ENCODE measurements around the gene SLC44A2.

Gene SLC44A2

DNA sequence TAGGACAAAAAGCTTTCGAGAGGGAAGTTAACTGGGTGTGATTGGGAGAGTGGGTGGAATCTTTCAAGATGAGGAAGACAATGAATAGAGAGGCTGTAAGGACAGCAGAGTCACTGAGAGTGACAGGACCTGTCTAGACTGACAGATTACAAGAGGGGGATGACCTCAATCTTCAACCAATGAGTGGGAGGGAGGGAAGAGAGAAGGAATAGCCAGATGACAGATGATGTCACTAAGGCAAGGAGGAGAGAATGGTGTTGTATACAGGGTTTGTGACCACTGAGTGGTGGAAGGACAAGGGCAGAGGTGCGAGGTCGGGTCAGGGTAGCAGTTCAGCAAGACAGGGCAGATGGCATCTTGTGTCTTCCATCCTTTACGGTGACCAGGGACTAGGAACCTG lies 23.0 kb downstream of the SLC44A2 start:
- DNase-seq (ENCODE audit: low spot score) = no peak
- TF ChIP-seq, protein P1, sequence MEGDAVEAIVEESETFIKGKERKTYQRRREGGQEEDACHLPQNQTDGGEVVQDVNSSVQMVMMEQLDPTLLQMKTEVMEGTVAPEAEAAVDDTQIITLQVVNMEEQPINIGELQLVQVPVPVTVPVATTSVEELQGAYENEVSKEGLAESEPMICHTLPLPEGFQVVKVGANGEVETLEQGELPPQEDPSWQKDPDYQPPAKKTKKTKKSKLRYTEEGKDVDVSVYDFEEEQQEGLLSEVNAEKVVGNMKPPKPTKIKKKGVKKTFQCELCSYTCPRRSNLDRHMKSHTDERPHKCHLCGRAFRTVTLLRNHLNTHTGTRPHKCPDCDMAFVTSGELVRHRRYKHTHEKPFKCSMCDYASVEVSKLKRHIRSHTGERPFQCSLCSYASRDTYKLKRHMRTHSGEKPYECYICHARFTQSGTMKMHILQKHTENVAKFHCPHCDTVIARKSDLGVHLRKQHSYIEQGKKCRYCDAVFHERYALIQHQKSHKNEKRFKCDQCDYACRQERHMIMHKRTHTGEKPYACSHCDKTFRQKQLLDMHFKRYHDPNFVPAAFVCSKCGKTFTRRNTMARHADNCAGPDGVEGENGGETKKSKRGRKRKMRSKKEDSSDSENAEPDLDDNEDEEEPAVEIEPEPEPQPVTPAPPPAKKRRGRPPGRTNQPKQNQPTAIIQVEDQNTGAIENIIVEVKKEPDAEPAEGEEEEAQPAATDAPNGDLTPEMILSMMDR (IDR thresholded peaks at IDR 0.05; ENCODE audit: extremely low read depth, missing control alignments) = no peak

DNA sequence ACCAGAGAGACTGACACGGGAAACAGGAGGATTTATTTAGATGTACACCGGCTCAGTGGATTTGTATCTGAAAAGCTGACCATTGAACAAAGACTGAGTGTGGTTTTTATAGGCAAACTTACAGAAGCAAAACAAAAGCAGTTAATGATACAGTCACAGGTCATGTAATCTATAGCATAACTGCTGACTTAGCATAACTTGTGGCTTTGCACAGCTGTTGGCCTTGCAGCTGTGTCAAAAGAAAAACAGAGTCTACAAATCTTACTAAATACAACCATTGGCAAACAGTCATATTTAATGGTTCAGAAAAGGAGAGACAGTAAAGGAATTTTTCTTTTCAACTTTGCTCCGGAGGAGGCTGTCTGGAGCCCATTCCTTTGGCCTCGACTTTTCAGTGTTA lies 26.5 kb downstream of the SLC44A2 start:
- DNase-seq (ENCODE audit: low spot score) = no peak
- TF ChIP-seq, protein P1 (IDR thresholded peaks at IDR 0.05; ENCODE audit: extremely low read depth, missing control alignments) = no peak

DNA sequence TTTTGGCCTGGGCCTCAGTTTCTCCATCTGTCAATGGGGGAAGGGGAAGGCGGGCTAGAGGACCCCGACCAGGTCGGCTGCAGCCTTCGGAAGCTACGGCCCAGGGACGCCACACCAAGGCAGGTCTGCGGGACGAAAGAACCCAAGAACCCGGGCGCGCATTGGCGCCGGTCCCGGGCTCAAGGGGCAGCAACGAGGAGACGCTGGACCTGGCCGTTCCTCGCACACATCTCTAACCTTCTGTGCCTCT lies 28.1 kb downstream of the SLC44A2 start:
- TF ChIP-seq, protein P1 (IDR thresholded peaks at IDR 0.05; ENCODE audit: extremely low read depth, missing control alignments) = no peak
- DNase-seq (ENCODE audit: low spot score) = no peak

DNA sequence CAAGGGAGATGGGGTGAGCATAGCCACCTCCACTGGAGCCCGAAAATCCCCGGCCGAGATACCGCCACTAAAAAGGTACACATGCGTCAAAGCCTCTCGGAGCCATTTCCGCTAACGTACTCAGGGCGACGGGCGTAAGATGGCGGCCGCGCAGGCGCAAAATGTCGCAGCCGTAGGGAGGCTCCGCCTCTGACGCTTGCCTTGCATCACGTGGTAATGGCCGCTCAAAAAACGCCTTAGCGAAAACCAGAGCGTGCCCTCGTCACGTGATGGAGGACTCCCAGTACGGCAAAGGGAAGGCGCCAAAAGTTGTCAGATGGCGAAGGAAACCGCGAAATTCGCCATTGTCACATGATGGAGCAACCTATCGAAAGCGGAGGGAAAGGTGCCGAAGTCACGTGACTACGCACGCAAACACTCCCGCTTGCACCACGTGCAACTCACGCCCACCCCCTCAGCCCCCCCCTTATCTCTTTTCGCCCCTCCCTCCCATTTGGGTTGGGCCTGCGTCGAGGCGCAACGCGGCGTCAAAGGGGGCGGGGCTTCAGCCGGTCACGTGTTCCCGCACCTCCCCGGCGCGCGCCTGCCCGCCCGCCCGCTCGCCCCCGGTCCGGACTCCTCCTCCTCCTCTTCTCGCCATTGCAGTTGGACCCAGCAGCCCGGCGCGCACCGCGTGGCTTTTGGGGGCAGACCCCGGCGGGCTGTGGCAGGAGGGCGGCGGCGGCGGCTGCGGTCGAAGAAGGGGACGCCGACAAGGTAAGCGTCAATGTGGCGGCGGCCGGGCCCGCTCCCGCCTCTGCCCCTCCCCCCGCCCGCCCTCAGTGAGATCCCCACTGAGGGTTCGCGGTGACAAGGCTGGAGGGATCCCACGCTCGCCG lies 28.6 kb downstream of the SLC44A2 start, which contains the start of gene ILF3:
TSS of gene ILF3 (plus strand) at position 615 of the 878 bp plus-strand sequence. CDS start 16,260 bp downstream, outside the sequence.
- TF ChIP-seq, protein P1 (IDR thresholded peaks at IDR 0.05; ENCODE audit: extremely low read depth, missing control alignments) = no peak
- DNase-seq (ENCODE audit: low spot score) = peak; percentile 98

DNA sequence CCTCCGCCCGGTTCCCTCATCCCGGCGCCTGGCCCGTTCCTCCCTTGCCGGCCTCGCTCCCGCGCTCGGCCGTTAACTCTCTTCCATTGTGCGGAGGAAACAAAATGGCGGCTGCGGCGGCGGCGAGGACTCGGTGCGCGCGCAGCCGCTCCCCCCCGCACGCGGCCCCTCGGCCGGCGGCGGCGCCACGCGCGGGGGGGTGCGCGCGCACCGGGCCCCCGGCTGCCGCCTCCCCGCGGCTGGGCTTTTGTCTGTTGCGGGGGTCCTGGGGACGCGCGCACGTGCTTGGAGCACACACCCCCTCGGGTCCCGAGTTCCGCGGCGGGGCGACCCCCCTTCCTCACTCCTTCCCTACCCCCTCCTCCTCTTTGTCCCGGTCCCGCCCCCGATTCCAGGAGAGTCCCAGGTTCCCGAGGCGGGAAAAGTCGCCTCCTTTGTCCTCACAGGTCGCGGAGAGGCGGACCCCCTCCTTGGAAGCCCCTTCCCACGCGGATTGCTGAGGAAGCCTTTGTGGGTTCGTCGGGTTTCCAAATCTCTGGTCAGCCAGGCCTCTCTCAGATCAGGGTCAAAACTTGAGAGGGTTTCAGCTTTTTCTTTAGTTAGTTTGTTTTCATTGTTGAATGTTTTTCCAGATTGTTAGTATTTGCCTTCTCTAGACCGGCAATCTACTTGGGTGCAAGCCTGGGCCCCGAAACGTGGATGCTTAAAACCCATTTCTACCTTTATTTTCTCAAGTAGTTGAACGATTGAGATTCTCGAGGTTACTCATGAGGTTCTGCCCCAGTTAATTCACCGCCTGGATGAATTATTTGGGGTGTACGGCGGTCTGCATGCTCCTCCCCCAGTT lies 29.5 kb downstream of the SLC44A2 start:
- TF ChIP-seq, protein P1 (IDR thresholded peaks at IDR 0.05; ENCODE audit: extremely low read depth, missing control alignments) = no peak
- DNase-seq (ENCODE audit: low spot score) = peak; percentile 93

DNA sequence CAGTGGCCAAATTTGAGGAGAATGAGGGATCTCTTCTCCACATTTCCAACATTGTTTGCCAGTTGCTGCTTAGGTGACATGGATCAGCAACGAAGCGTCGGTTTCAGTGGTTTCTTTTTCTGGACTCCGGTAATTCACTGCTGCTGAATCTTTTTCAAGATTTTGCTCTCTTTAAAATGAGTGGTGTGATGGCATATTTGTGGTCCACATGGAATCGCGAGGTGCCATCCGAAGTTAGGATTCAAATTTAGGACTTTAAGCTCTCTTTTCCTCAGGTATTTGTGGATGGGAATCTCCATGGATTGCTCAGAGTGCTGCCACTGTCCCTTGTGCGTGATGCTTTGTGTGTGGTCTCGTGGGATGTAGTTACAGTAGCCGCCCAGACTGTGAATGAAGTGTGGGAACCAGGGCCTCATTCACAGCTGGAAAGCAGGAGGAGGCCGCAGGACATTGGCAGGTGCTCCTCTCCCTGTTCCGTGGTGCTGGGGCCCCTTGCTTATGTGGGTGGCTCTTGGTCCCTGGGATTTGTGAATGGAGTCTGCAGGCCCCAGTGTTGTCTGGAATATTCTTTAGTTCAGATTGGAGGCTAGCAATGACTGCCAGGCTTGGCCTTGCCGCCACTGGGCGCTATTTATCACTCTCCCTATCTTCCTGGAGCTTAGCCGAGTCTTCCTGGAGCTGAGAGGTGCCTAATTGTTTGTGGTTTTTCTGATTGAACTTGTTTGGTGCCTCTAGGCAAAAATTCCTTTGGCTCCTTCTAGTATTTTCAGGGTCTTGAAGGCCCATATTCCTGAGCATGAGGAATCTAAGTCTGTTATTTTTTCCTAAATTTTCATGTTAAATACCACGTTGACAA lies 30.3 kb downstream of the SLC44A2 start:
- DNase-seq (ENCODE audit: low spot score) = no peak
- TF ChIP-seq, protein P1 (IDR thresholded peaks at IDR 0.05; ENCODE audit: extremely low read depth, missing control alignments) = no peak
